Peyer's patch (tissue), 4 donors: ENCODE data around the gene TFF1. TPM values are rescaled to one million over a fixed set of nuclear protein-coding genes. Genes with fewer than 3 reads are reported as not detected.

ENCODE experiments used
- DNase-seq, 3 donors: peaks; one replicate each; pipeline ENCODE4 v3.0.0-alpha.2; 2017 to 2019
- H3K27ac ChIP-seq, 4 donors: fragments of 200-600 bp; sonication (generic); one replicate each; pipeline ENCODE4 v1.5.1; 2016 to 2019
- H3K27me3 ChIP-seq, 2 donors: fragments of 200-600 bp; sonication (generic); one replicate each; pipeline ENCODE4 v1.5.1; 2019
- H3K36me3 ChIP-seq, 3 donors: fragments of 200-600 bp; sonication (generic); one replicate each; pipeline ENCODE4 v1.5.1; 2016 to 2019
- H3K4me1 ChIP-seq, 4 donors: fragments of 200-600 bp; sonication (generic); one replicate each; pipeline ENCODE4 v1.5.1; 2016 to 2019
- H3K4me3 ChIP-seq, 4 donors: fragments of 200-600 bp; sonication (generic); 1 replicate in 3 of 4; 2 replicates in 1 of 4; pipeline ENCODE4 v1.5.1; 2016 to 2019; ENCODE audit warnings: mild to moderate bottlenecking in 1 of 4
- H3K9me3 ChIP-seq, 4 donors: fragments of 200-600 bp; sonication (generic); one replicate each; pipeline ENCODE4 v1.5.1; 2016 to 2019; ENCODE audit warnings: mild to moderate bottlenecking in 1 of 4
- POLR2A ChIP-seq, 2 donors: fragments of 450-650 bp; IDR thresholded peaks; one replicate each; pipeline ENCODE4 v1.5.1; 2017; ENCODE audit warnings: antibody characterized with exemption in 2 of 2, mild to moderate bottlenecking in 2 of 2, moderate library complexity in 2 of 2
- total RNA-seq, 4 donors: library from RNA; depleted of rRNA; stranded (reverse); fragments of >200 nt; gene quantifications; one replicate each; pipeline ENCODE4 v1.1.0, GENCODE V29; 2016
- TF ChIP-seq, protein P1 (sequence below), 6 experiments: fragments of 450-650 bp in 4 of 6; fragments of 200-600 bp in 2 of 6; sonication (generic) in 1 of 6; IDR thresholded peaks; one replicate each; pipeline ENCODE4 v1.5.1; 2017 to 2019; ENCODE audit warnings: antibody characterized with exemption in 6 of 6, mild to moderate bottlenecking in 3 of 6, moderate library complexity in 1 of 6

TFF1 gene
- total RNA-seq, 4 donors from 2014 or later: 32.4 to 136 (median 103) TPM; not detected in 1

DNA sequence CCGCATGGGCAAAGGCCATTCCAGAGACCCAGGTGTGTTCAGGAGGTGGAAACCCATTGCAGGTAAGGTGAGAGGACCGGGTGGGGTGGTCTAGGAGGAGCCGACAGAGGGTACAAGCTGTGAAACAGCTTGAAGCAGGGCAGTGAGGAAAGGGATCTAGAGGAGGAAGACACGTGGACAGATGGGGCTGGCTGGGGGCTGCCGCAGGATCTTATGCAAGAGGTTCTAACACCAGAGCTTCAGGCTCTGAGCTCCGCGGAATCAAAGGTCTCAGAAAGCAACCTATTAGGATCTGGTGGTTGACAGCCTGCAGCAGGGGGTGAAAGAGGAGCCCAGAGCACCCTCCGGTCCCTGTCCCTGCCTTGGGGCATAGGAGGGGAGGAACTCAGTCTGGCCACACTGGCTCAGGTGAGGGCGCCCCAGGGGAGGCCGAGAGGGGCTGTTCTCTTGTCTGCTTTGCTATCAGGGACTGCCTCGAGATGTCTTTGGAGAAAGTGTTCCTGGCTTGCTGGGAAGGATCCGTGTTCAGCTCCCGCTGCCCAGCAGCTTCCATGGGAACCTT, 1.9 kb downstream of the TFF1 start:
- H3K4me1 ChIP-seq: no peaks in the 10 kb centered on the region
- no peak for TF ChIP-seq POLR2A (IDR thresholded peaks at IDR 0.05)
- TF ChIP-seq, protein P1, sequence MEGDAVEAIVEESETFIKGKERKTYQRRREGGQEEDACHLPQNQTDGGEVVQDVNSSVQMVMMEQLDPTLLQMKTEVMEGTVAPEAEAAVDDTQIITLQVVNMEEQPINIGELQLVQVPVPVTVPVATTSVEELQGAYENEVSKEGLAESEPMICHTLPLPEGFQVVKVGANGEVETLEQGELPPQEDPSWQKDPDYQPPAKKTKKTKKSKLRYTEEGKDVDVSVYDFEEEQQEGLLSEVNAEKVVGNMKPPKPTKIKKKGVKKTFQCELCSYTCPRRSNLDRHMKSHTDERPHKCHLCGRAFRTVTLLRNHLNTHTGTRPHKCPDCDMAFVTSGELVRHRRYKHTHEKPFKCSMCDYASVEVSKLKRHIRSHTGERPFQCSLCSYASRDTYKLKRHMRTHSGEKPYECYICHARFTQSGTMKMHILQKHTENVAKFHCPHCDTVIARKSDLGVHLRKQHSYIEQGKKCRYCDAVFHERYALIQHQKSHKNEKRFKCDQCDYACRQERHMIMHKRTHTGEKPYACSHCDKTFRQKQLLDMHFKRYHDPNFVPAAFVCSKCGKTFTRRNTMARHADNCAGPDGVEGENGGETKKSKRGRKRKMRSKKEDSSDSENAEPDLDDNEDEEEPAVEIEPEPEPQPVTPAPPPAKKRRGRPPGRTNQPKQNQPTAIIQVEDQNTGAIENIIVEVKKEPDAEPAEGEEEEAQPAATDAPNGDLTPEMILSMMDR (IDR thresholded peaks at IDR 0.05): no peak
- peaks cover 0 to 5% (median 0%) of the 10 kb centered on the region in 4 donors for H3K9me3 ChIP-seq
- no peaks in the 10 kb centered on the region for H3K36me3 ChIP-seq
- DNase-seq: no peak
- no peaks in the 10 kb centered on the region for H3K27me3 ChIP-seq
- H3K4me3 ChIP-seq: no peak overlapping the region
- H3K27ac ChIP-seq: no peak overlapping the region

DNA sequence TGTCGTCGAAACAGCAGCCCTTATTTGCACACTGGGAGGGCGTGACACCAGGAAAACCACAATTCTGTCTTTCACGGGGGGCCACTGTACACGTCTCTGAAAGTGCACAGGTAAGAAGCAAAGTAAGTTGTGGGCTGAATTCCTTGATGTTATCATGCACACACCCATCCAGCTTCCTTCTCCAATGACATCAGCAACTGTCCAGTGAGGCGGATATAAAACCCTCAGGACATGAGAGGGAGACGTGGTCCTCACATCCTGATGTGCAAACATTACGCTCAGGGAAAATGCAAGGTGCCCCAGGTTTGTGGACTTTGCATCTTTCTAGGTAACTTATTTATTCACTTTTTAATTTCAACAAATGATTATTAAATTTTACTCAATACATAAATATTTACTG, 3.0 kb downstream of the TFF1 start:
- TF ChIP-seq POLR2A (IDR thresholded peaks at IDR 0.05): no peak
- TF ChIP-seq, protein P1 (IDR thresholded peaks at IDR 0.05): no peak
- Histone ChIP-seq H3K27ac (no peak overlapping the region), H3K27me3 (no peaks in the 10 kb centered on the region), H3K9me3 (peaks cover 0 to 5% (median 0%) of the 10 kb centered on the region in 4 donors), H3K4me1 (no peaks in the 10 kb centered on the region), H3K36me3 (no peaks in the 10 kb centered on the region), H3K4me3 (no peak overlapping the region)
- DNase-seq: no peak

DNA sequence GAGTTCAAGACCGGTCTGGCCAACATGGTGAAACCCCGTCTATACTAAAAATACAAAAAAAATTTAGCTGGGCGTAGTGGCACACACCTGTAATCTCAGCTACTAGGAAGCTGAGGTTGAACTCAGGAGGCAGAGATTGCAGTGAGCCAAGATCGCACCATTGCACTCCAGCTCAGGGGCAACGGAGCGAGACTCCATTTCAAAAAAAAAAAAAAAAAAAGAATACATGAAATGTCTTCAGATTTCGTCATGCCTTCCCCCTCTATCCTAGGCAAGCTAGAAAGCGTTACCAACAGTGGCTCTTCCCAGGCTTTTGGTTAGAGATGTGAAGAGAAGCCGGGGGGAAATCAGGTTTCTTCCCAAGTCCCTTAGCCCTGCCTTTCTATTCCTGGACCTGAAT, 3.6 kb downstream of the TFF1 start:
- no peaks in the 10 kb centered on the region for H3K27me3 ChIP-seq
- H3K27ac ChIP-seq: no peak overlapping the region
- no peak for TF ChIP-seq POLR2A (IDR thresholded peaks at IDR 0.05)
- H3K4me1 ChIP-seq: no peaks in the 10 kb centered on the region
- DNase-seq: no peak
- no peak overlapping the region for H3K4me3 ChIP-seq
- peaks cover 0 to 5% (median 0%) of the 10 kb centered on the region in 4 donors for H3K9me3 ChIP-seq
- no peaks in the 10 kb centered on the region for H3K36me3 ChIP-seq

DNA sequence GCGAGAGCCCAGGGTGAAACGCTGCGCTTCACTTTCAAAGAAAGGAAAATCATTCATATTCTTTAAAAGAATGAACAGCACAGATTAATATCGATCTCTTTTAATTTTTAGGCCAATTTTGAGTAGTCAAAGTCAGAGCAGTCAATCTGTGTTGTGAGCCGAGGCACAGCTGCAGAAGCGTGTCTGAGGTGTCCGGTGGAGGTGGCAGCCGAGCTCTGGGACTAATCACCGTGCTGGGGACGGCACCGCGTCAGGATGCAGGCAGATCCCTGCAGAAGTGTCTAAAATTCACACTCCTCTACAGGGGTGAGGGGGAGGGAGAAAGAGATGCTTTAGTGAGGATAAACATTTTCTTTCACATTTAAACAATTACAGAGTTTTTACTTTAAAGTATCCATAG, 4.1 kb downstream of the TFF1 start:
- TF ChIP-seq, protein P1 (IDR thresholded peaks at IDR 0.05): no peak
- no peak for TF ChIP-seq POLR2A (IDR thresholded peaks at IDR 0.05)
- H3K27me3 ChIP-seq: no peaks in the 10 kb centered on the region
- H3K4me1 ChIP-seq: no peaks in the 10 kb centered on the region
- no peak overlapping the region for H3K27ac ChIP-seq
- no peaks in the 10 kb centered on the region for H3K36me3 ChIP-seq
- no peak overlapping the region for H3K4me3 ChIP-seq
- no peak for DNase-seq
- H3K9me3 ChIP-seq: peaks cover 0 to 5% (median 0%) of the 10 kb centered on the region in 4 donors

DNA sequence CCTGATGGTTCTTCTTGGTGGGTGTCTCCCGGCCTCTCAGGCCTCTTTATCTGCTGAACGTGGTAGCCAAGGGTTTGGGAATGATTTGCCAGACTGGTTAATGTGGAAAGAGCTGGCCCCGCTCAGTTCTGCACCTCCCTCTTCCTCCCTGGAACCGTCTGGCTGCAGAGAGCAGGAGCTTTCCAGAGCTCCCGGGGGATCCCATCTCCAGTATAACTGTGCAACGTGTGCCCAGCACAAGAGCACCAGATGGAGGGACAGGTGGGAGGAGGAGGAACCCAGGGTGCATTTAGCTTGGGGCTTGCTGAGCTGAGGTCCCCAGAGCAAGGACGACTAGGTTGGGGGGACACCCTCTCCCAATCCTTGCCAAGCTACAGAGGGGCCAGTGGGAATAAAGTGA, 5.0 kb downstream of the TFF1 start:
- Histone ChIP-seq H3K27me3 (no peaks in the 10 kb centered on the region), H3K4me1 (no peaks in the 10 kb centered on the region), H3K9me3 (peaks cover 0 to 5% (median 0%) of the 10 kb centered on the region in 4 donors), H3K36me3 (no peaks in the 10 kb centered on the region), H3K4me3 (no peak overlapping the region), H3K27ac (no peak overlapping the region)
- no peak for TF ChIP-seq POLR2A (IDR thresholded peaks at IDR 0.05)
- TF ChIP-seq, protein P1 (IDR thresholded peaks at IDR 0.05): no peak
- peak in 1 of 3 donors; percentile 31 for DNase-seq

DNA sequence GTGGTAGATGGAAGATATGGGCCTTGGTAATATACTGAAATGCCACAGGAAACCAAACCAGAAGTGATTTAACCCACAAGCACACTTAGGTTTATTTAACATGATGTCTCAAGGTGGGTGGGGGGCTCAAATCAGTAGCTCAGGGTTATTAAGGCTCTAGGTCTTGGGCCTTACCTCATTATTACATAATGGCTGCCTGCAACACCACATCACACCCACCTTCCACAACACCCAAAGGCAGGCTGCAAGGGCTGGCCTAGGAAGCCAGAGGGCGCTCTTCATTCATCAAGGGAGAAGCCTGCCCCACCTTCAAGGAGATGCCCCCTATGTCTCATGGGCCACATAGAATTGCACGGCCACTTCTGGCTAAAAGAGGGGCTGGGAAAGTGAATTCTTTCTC, 6.0 kb downstream of the TFF1 start:
- H3K4me1 ChIP-seq: no peaks in the 10 kb centered on the region
- H3K4me3 ChIP-seq: no peak overlapping the region
- H3K27me3 ChIP-seq: no peaks in the 10 kb centered on the region
- H3K36me3 ChIP-seq: no peaks in the 10 kb centered on the region
- peak in 1 of 3 donors; percentile 26 for DNase-seq
- no peak overlapping the region for H3K27ac ChIP-seq
- H3K9me3 ChIP-seq: peaks cover 0 to 5% (median 0%) of the 10 kb centered on the region in 4 donors
- TF ChIP-seq, protein P1 (IDR thresholded peaks at IDR 0.05): peak in 2 of 6 experiments; percentile 9 to 15
- TF ChIP-seq POLR2A (IDR thresholded peaks at IDR 0.05): no peak
